GM23338 (cell line): ENCODE data around the gene ZP2. TPM values are rescaled to one million over a fixed set of nuclear protein-coding genes. Genes with fewer than 3 reads are reported as not detected.

Source experiments
- ATAC-seq: fragments of 200-7000 bp; cut with Tn5 transposase; 3 replicates; pipeline ENCODE4 v1.9.1; 2020
- DNase-seq: peaks from one replicate; pipeline ENCODE4 v3.0.0-alpha.2; 2015; ENCODE audit warnings: low spot score
- H2AFZ ChIP-seq: fragments of 200-600 bp; sonication (generic); 2 replicates; pipeline ENCODE4 v1.8.0; 2016; ENCODE audit warnings: antibody characterized with exemption, mild to moderate bottlenecking, moderate library complexity
- H3F3A ChIP-seq: fragments of 200-600 bp; sonication (generic); replicated peaks from 2 replicates; pipeline ENCODE4 v1.8.0; 2017; ENCODE audit warnings: antibody characterized with exemption, mixed run types, low read depth
- H3K27ac ChIP-seq: fragments of 200-600 bp; sonication (generic); 2 replicates; pipeline ENCODE4 v1.6.1; 2016; ENCODE audit warnings: low read depth
- H3K27me3 ChIP-seq: fragments of 200-600 bp; sonication (generic); 2 replicates; pipeline ENCODE4 v1.8.0; 2016; ENCODE audit warnings: mild to moderate bottlenecking, mixed run types, moderate library complexity; ENCODE audit not compliant: insufficient read depth
- H3K36me3 ChIP-seq: fragments of 200-600 bp; sonication (generic); 2 replicates; pipeline ENCODE4 v1.8.0; 2016; ENCODE audit warnings: mild to moderate bottlenecking; ENCODE audit not compliant: insufficient read depth
- H3K4me1 ChIP-seq: fragments of 200-600 bp; sonication (generic); 2 replicates; pipeline ENCODE4 v1.8.0; 2016; ENCODE audit warnings: mild to moderate bottlenecking, moderate library complexity; ENCODE audit not compliant: insufficient read depth
- H3K4me2 ChIP-seq: fragments of 200-600 bp; sonication (generic); 2 replicates; pipeline ENCODE4 v1.7.1; 2017; ENCODE audit warnings: mixed run types
- H3K4me3 ChIP-seq: fragments of 200-600 bp; sonication (generic); 2 replicates; pipeline ENCODE4 v1.6.1; 2016; ENCODE audit warnings: mixed run types
- H3K79me2 ChIP-seq: fragments of 200-600 bp; sonication (generic); replicated peaks from 2 replicates; pipeline ENCODE4 v1.8.0; 2017; ENCODE audit warnings: mild to moderate bottlenecking; ENCODE audit not compliant: insufficient read depth
- H3K9me2 ChIP-seq: fragments of 200-600 bp; sonication (generic); 2 replicates; pipeline ENCODE4 v1.8.0; 2017; ENCODE audit not compliant: insufficient read depth
- H4K20me1 ChIP-seq: fragments of 200-600 bp; sonication (generic); replicated peaks from 2 replicates; pipeline ENCODE4 v1.8.0; 2017; ENCODE audit warnings: mild to moderate bottlenecking; ENCODE audit not compliant: insufficient read depth
- H3K27ac Mint-ChIP-seq: 2 replicates; pipeline ENCODE4 v1.8.0; 2020; ENCODE audit warnings: inconsistent platforms, mild to moderate bottlenecking, moderate library complexity, mixed read lengths
- H3K27me3 Mint-ChIP-seq: 3 replicates; pipeline ENCODE4 v1.8.0; 2022; ENCODE audit warnings: low read depth, mild to moderate bottlenecking, moderate library complexity, mixed read lengths, inconsistent platforms; ENCODE audit not compliant: insufficient read depth, poor library complexity
- H3K36me3 Mint-ChIP-seq: 3 replicates; pipeline ENCODE4 v1.8.0; 2021; ENCODE audit warnings: low read depth, mild to moderate bottlenecking, inconsistent platforms, moderate library complexity, mixed read lengths
- H3K4me1 Mint-ChIP-seq: 3 replicates; pipeline ENCODE4 v1.8.0; 2020; ENCODE audit warnings: mild to moderate bottlenecking, inconsistent platforms, mixed read lengths
- H3K4me3 Mint-ChIP-seq: 3 replicates; pipeline ENCODE4 v1.8.0; 2021; ENCODE audit warnings: moderate library complexity, mild to moderate bottlenecking, inconsistent platforms, mixed read lengths
- H3K9me3 Mint-ChIP-seq: 3 replicates; pipeline ENCODE4 v1.8.0; 2020; ENCODE audit warnings: moderate library complexity, mild to moderate bottlenecking, inconsistent platforms, mixed read lengths
- CREB1 ChIP-seq: fragments of 250-450 bp; sonication (Bioruptor Pico); IDR thresholded peaks from 2 replicates; pipeline ENCODE4 v1.5.0; 2020; ENCODE audit warnings: low read depth, mild to moderate bottlenecking, moderate library complexity
- CTCF ChIP-seq, 2 experiments: fragments of 200-600 bp in 1 of 2; sonication (generic) in 1 of 2; conservative IDR thresholded peaks; 2 replicates each; pipeline versions ENCODE4 v1.5.1 to v1.6.1; 2016 to 2017; ENCODE audit warnings: antibody characterized with exemption in 2 of 2, low read depth in 2 of 2, mild to moderate bottlenecking in 2 of 2, moderate library complexity in 1 of 2
- EZH2phosphoT487 ChIP-seq: fragments of 200-600 bp; sonication (generic); IDR thresholded peaks from one replicate; pipeline ENCODE4 v1.8.1; 2018; ENCODE audit warnings: antibody characterized with exemption; ENCODE audit not compliant: unreplicated experiment
- JUNB ChIP-seq: IDR thresholded peaks from one replicate; pipeline ENCODE4 v1.6.1; 2016; ENCODE audit warnings: antibody characterized with exemption; ENCODE audit not compliant: unreplicated experiment
- NANOG ChIP-seq: IDR thresholded peaks from 2 replicates; pipeline ENCODE4 v1.6.1; 2016; ENCODE audit warnings: antibody characterized with exemption, borderline replicate concordance
- POLR2AphosphoS5 ChIP-seq: IDR thresholded peaks from 2 replicates; pipeline ENCODE4 v1.6.1; 2016; ENCODE audit warnings: antibody characterized with exemption, low read depth
- ZNF114 ChIP-seq: fragments of 250-450 bp; sonication (Bioruptor Pico); IDR thresholded peaks from 2 replicates; pipeline ENCODE4 v1.5.0; 2020; ENCODE audit warnings: mild to moderate bottlenecking, moderate library complexity
- ZNF331 ChIP-seq: fragments of 250-450 bp; sonication (Bioruptor Pico); IDR thresholded peaks from 2 replicates; pipeline ENCODE4 v1.5.0; 2020; ENCODE audit warnings: low read depth, mild to moderate bottlenecking, moderate library complexity
- long read RNA-seq: library from polyadenylated mRNA; unstranded; transcript quantifications from one replicate; pipeline ENCODE4 v2.0.0, GENCODE V29; 2020; ENCODE audit not compliant: unreplicated experiment
- polyA plus RNA-seq: library from polyadenylated mRNA; unstranded; fragments of >200 nt; fragmentation: Nextera tagmentation; extraction: Ambion mirVana; gene quantifications from 2 replicates; pipeline ENCODE4 v1.2.1, GENCODE V29; 2016
- total RNA-seq: library from RNA; depleted of rRNA; stranded (reverse); fragments of >200 nt; shearing (Covaris generic); gene quantifications from 2 replicates; pipeline ENCODE4 v1.2.3, GENCODE V29; 2014; rRNA removed
- TF ChIP-seq, protein P1 (sequence below): fragments of 250-450 bp; sonication (Bioruptor Pico); IDR thresholded peaks from 2 replicates; pipeline ENCODE4 v1.5.0; 2020; ENCODE audit warnings: mild to moderate bottlenecking, moderate library complexity
- TF ChIP-seq, protein P2 (sequence below): IDR thresholded peaks from 2 replicates; pipeline ENCODE4 v1.6.1; 2016; ENCODE audit warnings: antibody characterized with exemption

Gene ZP2
- total RNA-seq (0.16 TPM in 1 of 2 replicates, not detected in the other), polyA plus RNA-seq (not detected in 2 replicates)
- long read RNA-seq, result 0 reads

GRCh38 chr16:21211486-21211885 lies at the start of gene ZP2:
ZP2 (minus strand) TSS chr16:21211574; CDS start chr16:21211547, 27 bp downstream.
- H3K27ac Mint-ChIP-seq, result no peak within 1 kb of the TSS
- no peak within 1 kb of the TSS for H3K4me3 Mint-ChIP-seq
- no peak within 1 kb of the TSS for H3K27ac ChIP-seq
- no peaks in the 10 kb centered on the region for H3F3A ChIP-seq
- no peaks in the 10 kb centered on the region for H4K20me1 ChIP-seq
- H3K36me3 Mint-ChIP-seq, result no peaks in the 10 kb centered on the region
- ATAC-seq (no peak; the same call in 2 of the 3 replicates), DNase-seq (peak; percentile 18)
- no peak within 1 kb of the TSS for H3K4me2 ChIP-seq
- H3K27me3 Mint-ChIP-seq, result peaks cover 4% of the 10 kb centered on the region
- no peak within 1 kb of the TSS for H3K4me3 ChIP-seq
- no peaks in the 10 kb centered on the region for H3K9me3 Mint-ChIP-seq
- peak within 1 kb of the TSS; percentile 63; the same call in 1 of the 2 replicates for H2AFZ ChIP-seq
- no peaks in the 10 kb centered on the region for H3K27me3 ChIP-seq
- H3K79me2 ChIP-seq, result no peaks in the 10 kb centered on the region
- TF ChIP-seq POLR2AphosphoS5, result no peak
- TF ChIP-seq EZH2phosphoT487, result no peak
- TF ChIP-seq ZNF331 (CRISPR knock-in tag), result no peak
- TF ChIP-seq CREB1 (CRISPR knock-in tag), result no peak
- no peak for TF ChIP-seq ZNF114
- TF ChIP-seq NANOG, result no peak
- TF ChIP-seq, protein P1, sequence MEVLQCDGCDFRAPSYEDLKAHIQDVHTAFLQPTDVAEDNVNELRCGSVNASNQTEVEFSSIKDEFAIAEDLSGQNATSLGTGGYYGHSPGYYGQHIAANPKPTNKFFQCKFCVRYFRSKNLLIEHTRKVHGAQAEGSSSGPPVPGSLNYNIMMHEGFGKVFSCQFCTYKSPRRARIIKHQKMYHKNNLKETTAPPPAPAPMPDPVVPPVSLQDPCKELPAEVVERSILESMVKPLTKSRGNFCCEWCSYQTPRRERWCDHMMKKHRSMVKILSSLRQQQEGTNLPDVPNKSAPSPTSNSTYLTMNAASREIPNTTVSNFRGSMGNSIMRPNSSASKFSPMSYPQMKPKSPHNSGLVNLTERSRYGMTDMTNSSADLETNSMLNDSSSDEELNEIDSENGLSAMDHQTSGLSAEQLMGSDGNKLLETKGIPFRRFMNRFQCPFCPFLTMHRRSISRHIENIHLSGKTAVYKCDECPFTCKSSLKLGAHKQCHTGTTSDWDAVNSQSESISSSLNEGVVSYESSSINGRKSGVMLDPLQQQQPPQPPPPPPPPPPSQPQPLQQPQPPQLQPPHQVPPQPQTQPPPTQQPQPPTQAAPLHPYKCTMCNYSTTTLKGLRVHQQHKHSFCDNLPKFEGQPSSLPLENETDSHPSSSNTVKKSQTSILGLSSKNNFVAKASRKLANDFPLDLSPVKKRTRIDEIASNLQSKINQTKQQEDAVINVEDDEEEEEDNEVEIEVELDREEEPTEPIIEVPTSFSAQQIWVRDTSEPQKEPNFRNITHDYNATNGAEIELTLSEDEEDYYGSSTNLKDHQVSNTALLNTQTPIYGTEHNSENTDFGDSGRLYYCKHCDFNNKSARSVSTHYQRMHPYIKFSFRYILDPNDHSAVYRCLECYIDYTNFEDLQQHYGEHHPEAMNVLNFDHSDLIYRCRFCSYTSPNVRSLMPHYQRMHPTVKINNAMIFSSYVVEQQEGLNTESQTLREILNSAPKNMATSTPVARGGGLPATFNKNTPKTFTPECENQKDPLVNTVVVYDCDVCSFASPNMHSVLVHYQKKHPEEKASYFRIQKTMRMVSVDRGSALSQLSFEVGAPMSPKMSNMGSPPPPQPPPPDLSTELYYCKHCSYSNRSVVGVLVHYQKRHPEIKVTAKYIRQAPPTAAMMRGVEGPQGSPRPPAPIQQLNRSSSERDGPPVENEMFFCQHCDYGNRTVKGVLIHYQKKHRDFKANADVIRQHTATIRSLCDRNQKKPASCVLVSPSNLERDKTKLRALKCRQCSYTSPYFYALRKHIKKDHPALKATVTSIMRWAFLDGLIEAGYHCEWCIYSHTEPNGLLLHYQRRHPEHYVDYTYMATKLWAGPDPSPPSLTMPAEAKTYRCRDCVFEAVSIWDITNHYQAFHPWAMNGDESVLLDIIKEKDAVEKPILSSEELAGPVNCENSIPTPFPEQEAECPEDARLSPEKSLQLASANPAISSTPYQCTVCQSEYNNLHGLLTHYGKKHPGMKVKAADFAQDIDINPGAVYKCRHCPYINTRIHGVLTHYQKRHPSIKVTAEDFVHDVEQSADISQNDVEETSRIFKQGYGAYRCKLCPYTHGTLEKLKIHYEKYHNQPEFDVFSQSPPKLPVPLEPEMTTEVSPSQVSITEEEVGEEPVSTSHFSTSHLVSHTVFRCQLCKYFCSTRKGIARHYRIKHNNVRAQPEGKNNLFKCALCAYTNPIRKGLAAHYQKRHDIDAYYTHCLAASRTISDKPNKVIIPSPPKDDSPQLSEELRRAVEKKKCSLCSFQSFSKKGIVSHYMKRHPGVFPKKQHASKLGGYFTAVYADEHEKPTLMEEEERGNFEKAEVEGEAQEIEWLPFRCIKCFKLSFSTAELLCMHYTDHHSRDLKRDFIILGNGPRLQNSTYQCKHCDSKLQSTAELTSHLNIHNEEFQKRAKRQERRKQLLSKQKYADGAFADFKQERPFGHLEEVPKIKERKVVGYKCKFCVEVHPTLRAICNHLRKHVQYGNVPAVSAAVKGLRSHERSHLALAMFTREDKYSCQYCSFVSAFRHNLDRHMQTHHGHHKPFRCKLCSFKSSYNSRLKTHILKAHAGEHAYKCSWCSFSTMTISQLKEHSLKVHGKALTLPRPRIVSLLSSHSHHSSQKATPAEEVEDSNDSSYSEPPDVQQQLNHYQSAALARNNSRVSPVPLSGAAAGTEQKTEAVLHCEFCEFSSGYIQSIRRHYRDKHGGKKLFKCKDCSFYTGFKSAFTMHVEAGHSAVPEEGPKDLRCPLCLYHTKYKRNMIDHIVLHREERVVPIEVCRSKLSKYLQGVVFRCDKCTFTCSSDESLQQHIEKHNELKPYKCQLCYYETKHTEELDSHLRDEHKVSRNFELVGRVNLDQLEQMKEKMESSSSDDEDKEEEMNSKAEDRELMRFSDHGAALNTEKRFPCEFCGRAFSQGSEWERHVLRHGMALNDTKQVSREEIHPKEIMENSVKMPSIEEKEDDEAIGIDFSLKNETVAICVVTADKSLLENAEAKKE (CRISPR knock-in tag), result no peak
- no peak for TF ChIP-seq CTCF (conservative IDR thresholded peaks at IDR 0.05; ENCODE audit: low read depth in 2 of 2)
- TF ChIP-seq, protein P2, sequence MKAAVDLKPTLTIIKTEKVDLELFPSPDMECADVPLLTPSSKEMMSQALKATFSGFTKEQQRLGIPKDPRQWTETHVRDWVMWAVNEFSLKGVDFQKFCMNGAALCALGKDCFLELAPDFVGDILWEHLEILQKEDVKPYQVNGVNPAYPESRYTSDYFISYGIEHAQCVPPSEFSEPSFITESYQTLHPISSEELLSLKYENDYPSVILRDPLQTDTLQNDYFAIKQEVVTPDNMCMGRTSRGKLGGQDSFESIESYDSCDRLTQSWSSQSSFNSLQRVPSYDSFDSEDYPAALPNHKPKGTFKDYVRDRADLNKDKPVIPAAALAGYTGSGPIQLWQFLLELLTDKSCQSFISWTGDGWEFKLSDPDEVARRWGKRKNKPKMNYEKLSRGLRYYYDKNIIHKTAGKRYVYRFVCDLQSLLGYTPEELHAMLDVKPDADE, result no peak
- TF ChIP-seq JUNB, result no peak
- H3K4me1 ChIP-seq, result peaks cover 7% of the 10 kb centered on the region; the same call in 1 of the 2 replicates
- no peaks in the 10 kb centered on the region for H3K36me3 ChIP-seq
- H3K4me1 Mint-ChIP-seq, result peaks cover 3% of the 10 kb centered on the region; the same call in 1 of the 3 replicates
- H3K9me2 ChIP-seq, result no peaks in the 10 kb centered on the region; the same call in 1 of the 2 replicates
